Tibial nerve (tissue), 4 donors: Measurements from ENCODE around the gene SERPINA1.

ENCODE experiments used
- EP300 ChIP-seq, 2 donors: sonication (generic); formaldehyde crosslinking; IDR thresholded peaks; one replicate each; pipeline ENCODE4 v1.6.1; 2017; ENCODE audit warnings: antibody characterized with exemption in 2 of 2, mild to moderate bottlenecking in 1 of 2
- POLR2A ChIP-seq, 2 donors: fragments of 450-650 bp; IDR thresholded peaks; one replicate each; pipeline ENCODE4 v1.6.1; 2017; ENCODE audit warnings: antibody characterized with exemption in 2 of 2, mild to moderate bottlenecking in 2 of 2, moderate library complexity in 2 of 2
- TF ChIP-seq, protein P1 (sequence below), 5 experiments: fragments of 200-600 bp in 3 of 5; fragments of 450-650 bp in 2 of 5; sonication (generic) in 3 of 5; IDR thresholded peaks; one replicate each; pipeline ENCODE4 v1.5.1; 2016 to 2019; ENCODE audit warnings: antibody characterized with exemption in 5 of 5, mild to moderate bottlenecking in 3 of 5, moderate library complexity in 2 of 5

DNA sequence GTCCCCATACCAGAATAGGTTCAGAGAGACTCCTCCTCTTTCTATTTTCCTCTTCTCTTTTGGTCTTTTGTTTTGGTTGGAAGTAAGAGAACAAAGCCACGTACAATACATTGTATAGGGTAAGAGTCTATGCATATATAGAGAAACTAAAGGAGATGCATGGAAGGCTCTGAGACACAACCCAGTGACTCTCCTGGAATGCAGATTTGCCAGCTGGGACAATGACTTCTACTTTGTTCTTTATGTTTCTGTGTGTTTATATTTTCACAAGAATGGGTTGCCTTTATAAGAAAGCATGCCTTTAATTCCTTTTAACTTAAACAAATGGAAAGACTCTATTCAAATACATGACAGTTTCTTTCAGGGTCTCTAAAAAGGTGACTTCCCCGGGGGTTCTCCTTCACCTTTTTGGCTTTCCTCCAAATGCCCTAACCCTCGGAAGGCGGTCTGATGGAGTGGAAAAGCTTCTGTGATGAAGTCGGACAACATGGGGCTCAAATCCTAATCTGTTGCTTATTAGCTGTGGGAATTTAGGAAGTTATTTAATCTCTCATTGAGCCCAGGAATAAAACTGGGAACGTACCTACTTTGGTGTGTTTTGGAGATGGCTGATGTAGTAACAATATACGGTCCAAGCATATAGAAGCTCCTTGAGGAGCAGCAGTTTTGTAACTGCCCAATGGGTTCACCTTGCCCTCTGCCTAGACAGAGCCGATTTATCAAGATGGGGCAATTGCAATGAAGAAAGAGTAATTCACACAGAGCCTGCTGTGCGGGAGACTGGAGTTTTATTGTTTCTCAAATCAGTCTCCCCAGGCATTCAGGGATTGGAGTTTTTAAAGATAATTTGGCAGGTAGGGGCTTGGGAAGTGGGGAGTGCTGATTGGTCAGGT, 9.1 kb upstream of the SERPINA1 start:
- TF ChIP-seq POLR2A (IDR thresholded peaks at IDR 0.05) (no peak), EP300 (IDR thresholded peaks at IDR 0.05) (no peak)
- TF ChIP-seq, protein P1, sequence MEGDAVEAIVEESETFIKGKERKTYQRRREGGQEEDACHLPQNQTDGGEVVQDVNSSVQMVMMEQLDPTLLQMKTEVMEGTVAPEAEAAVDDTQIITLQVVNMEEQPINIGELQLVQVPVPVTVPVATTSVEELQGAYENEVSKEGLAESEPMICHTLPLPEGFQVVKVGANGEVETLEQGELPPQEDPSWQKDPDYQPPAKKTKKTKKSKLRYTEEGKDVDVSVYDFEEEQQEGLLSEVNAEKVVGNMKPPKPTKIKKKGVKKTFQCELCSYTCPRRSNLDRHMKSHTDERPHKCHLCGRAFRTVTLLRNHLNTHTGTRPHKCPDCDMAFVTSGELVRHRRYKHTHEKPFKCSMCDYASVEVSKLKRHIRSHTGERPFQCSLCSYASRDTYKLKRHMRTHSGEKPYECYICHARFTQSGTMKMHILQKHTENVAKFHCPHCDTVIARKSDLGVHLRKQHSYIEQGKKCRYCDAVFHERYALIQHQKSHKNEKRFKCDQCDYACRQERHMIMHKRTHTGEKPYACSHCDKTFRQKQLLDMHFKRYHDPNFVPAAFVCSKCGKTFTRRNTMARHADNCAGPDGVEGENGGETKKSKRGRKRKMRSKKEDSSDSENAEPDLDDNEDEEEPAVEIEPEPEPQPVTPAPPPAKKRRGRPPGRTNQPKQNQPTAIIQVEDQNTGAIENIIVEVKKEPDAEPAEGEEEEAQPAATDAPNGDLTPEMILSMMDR (IDR thresholded peaks at IDR 0.05), result no peak
